Activated CD4-positive, alpha-beta T cell treated with anti-CD3 and anti-CD28 coated beads, Interleukin-2, amount 50 U/mL, for 48 hours (primary cell): ENCODE measurements around the gene SPATA33.

Experiments
- DNase-seq, 2 experiments: peaks; one replicate each; pipeline ENCODE4 v3.0.0-alpha.2; 2020

The SPATA33 gene

GRCh38 chr16:89711601-89712273, 54.1 kb downstream of the SPATA33 start:
- peak; percentile 86 to 87 for DNase-seq

- DNase-seq: no peak
These were observed 54.7 kb downstream of the SPATA33 start for GRCh38 chr16:89712274-89712781.

GRCh38 chr16:89716493-89716892, 58.9 kb downstream of the SPATA33 start:
- DNase-seq: no peak

GRCh38 chr16:89716916-89717687, 59.5 kb downstream of the SPATA33 start:
- no peak for DNase-seq

GRCh38 chr16:89717688-89718505, 60.3 kb downstream of the SPATA33 start:
- DNase-seq: no peak
